Calu3 (cell line): ENCODE data around the gene TIMMDC1. TPM values are rescaled to one million over a fixed set of nuclear protein-coding genes. Genes with fewer than 3 reads are reported as not detected.

Experiments
- BruUV-seq: library from RNA; stranded (reverse); fragments of 400-500 nt; replicated peaks from 2 replicates; lab custom pipeline; 2021; lab: Mats Ljungman, UMichigan
- CTCF ChIA-PET: fragments of 300-600 bp; sonication (Branson Sonifier 250); formaldehyde crosslinking; loops from one replicate; lab custom pipeline; 2022; ENCODE audit warnings: antibody characterized with exemption; lab: Charles Lee
- DNase-seq: peaks from one replicate; pipeline ENCODE4 v3.0.0; 2022
- H3K27ac Mint-ChIP-seq: one replicate; pipeline ENCODE4 v1.8.0; 2022; ENCODE audit warnings: mixed read lengths; ENCODE audit not compliant: unreplicated experiment
- H3K27me3 Mint-ChIP-seq: one replicate; pipeline ENCODE4 v1.8.0; 2022; ENCODE audit warnings: mixed read lengths; ENCODE audit not compliant: unreplicated experiment
- H3K36me3 Mint-ChIP-seq: one replicate; pipeline ENCODE4 v1.8.0; 2022; ENCODE audit warnings: mild to moderate bottlenecking, moderate library complexity, mixed read lengths; ENCODE audit not compliant: insufficient read depth, unreplicated experiment
- H3K4me1 Mint-ChIP-seq: one replicate; pipeline ENCODE4 v1.8.0; 2022; ENCODE audit warnings: mild to moderate bottlenecking, low read depth, mixed read lengths; ENCODE audit not compliant: unreplicated experiment
- H3K4me3 Mint-ChIP-seq: one replicate; pipeline ENCODE4 v1.8.0; 2022; ENCODE audit warnings: mild to moderate bottlenecking, low read depth, moderate library complexity, mixed read lengths; ENCODE audit not compliant: unreplicated experiment
- H3K9me3 Mint-ChIP-seq: one replicate; pipeline ENCODE4 v1.8.0; 2022; ENCODE audit warnings: low read depth, mixed read lengths; ENCODE audit not compliant: unreplicated experiment
- CTCF ChIP-seq: fragments of 200-600 bp; IDR thresholded peaks from one replicate; pipeline ENCODE4 v1.8.0; 2022; ENCODE audit warnings: antibody characterized with exemption; ENCODE audit not compliant: unreplicated experiment
- intact Hi-C: fragments of 100-400 bp; cut with micrococcal nuclease; formaldehyde crosslinking; loops from one replicate; pipeline ENCODE4 v1.10.0; 2022; ENCODE audit not compliant: unreplicated experiment
- total RNA-seq: library from RNA; stranded (reverse); gene quantifications from 2 replicates; pipeline ENCODE4 v1.2.3, GENCODE V29; 2022

TIMMDC1 gene
- total RNA-seq, 1 experiment from 2014 or later = 84.1 TPM

GRCh38 chr3:119508172-119508845 is 10.0 kb downstream of the TIMMDC1 start:
- CTCF ChIA-PET = interaction anchor here (0.6 kb wide), 1 partner anchor 13 kb away, joined by 3 read pairs; no protein-coding TSS in a partner anchor
- Mint-ChIP-seq H3K36me3 (peaks cover 4% of the 10 kb centered on the region), H3K4me1 (no peaks in the 10 kb centered on the region), H3K27me3 (no peaks in the 10 kb centered on the region), H3K9me3 (no peaks in the 10 kb centered on the region), H3K4me3 (no peak overlapping the region), H3K27ac (no peak overlapping the region)
- DNase-seq = no peak
- no TSS peak for BruUV-seq
- intact Hi-C loops = no loop called here
- no peak for TF ChIP-seq CTCF

- BruUV-seq = no TSS peak
- Mint-ChIP-seq H3K27me3 (no peaks in the 10 kb centered on the region), H3K4me1 (no peaks in the 10 kb centered on the region), H3K4me3 (no peak overlapping the region), H3K36me3 (peaks cover 4% of the 10 kb centered on the region), H3K27ac (no peak overlapping the region), H3K9me3 (no peaks in the 10 kb centered on the region)
- CTCF ChIA-PET = no interaction called here
- intact Hi-C loops = no loop called here
- no peak for DNase-seq
- TF ChIP-seq CTCF = no peak
Measured at GRCh38 chr3:119510690-119511089, 12.3 kb downstream of the TIMMDC1 start.

DNA sequence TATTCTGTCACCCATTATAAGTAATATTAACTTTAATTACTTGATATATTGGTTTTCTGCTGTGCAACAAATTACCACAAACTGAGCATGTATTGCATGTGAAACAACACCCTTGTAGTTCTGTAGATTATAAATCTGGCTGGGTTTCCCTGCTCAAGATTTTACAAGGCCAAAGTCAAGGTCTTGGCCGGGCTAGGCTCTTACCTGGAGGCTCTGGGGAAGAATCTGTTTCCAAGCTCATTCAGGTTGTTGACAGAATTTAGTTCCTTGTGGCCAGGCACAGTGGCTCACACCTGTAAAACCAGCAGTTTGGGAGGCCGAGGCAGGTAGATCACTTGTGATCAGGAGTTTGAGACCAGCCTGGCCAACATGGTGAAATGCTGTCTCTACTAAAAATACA is 16.3 kb downstream of the TIMMDC1 start:
- DNase-seq = no peak
- no peaks in the 10 kb centered on the region for H3K4me1 Mint-ChIP-seq
- no peaks in the 10 kb centered on the region for H3K9me3 Mint-ChIP-seq
- CTCF ChIA-PET = no interaction called here
- H3K27ac Mint-ChIP-seq = no peak overlapping the region
- no peak overlapping the region for H3K4me3 Mint-ChIP-seq
- no TSS peak for BruUV-seq
- no peaks in the 10 kb centered on the region for H3K27me3 Mint-ChIP-seq
- no peak for TF ChIP-seq CTCF
- H3K36me3 Mint-ChIP-seq = peaks cover 12% of the 10 kb centered on the region
- intact Hi-C loops = no loop called here

- Mint-ChIP-seq H3K4me3 (no peak overlapping the region), H3K27ac (no peak overlapping the region), H3K9me3 (peaks cover 2% of the 10 kb centered on the region), H3K4me1 (no peaks in the 10 kb centered on the region), H3K27me3 (no peaks in the 10 kb centered on the region), H3K36me3 (peaks cover 12% of the 10 kb centered on the region)
- DNase-seq = no peak
- no peak for TF ChIP-seq CTCF
- intact Hi-C loops = no loop called here
- CTCF ChIA-PET = no interaction called here
- BruUV-seq = no TSS peak
Measured at GRCh38 chr3:119517112-119517511, 18.8 kb downstream of the TIMMDC1 start.
